Ishikawa (cell line): ENCODE results near the gene FOXN1.

ENCODE experiments used
- CEBPB ChIP-seq: IDR thresholded peaks from 2 replicates; pipeline ENCODE4 v1.6.1; 2012
- CREB1 ChIP-seq: IDR thresholded peaks from 2 replicates; pipeline ENCODE4 v1.6.1; 2012; ENCODE audit warnings: low read depth
- EGR1 ChIP-seq: IDR thresholded peaks from 2 replicates; pipeline ENCODE4 v1.6.1; 2012
- EP300 ChIP-seq: IDR thresholded peaks from 2 replicates; pipeline ENCODE4 v1.6.1; 2012; ENCODE audit warnings: borderline replicate concordance
- FOXM1 ChIP-seq: IDR thresholded peaks from 2 replicates; pipeline ENCODE4 v1.6.1; 2012; ENCODE audit warnings: low read depth, borderline replicate concordance
- NFIC ChIP-seq: IDR thresholded peaks from 2 replicates; pipeline ENCODE4 v1.6.1; 2012
- RAD21 ChIP-seq: IDR thresholded peaks from 2 replicates; pipeline ENCODE4 v1.6.1; 2012; ENCODE audit warnings: low read depth
- REST ChIP-seq: IDR thresholded peaks from 2 replicates; pipeline ENCODE4 v1.6.1; 2012; ENCODE audit warnings: low read depth, mild to moderate bottlenecking
- TAF1 ChIP-seq: IDR thresholded peaks from 2 replicates; pipeline ENCODE4 v1.6.1; 2012; ENCODE audit warnings: low read depth, mild to moderate bottlenecking
- TCF12 ChIP-seq: IDR thresholded peaks from 2 replicates; pipeline ENCODE4 v1.6.1; 2012; ENCODE audit warnings: low read depth
- TEAD4 ChIP-seq: IDR thresholded peaks from 2 replicates; pipeline ENCODE4 v1.6.1; 2012
- YY1 ChIP-seq: IDR thresholded peaks from 2 replicates; pipeline ENCODE4 v1.6.1; 2012; ENCODE audit warnings: low read depth
- ZBTB7A ChIP-seq: IDR thresholded peaks from 2 replicates; pipeline ENCODE4 v1.6.1; 2012; ENCODE audit warnings: low read depth
- TF ChIP-seq, protein P1 (sequence below): IDR thresholded peaks from 2 replicates; pipeline ENCODE4 v1.6.1; 2012
- TF ChIP-seq, protein P2 (sequence below): IDR thresholded peaks from 2 replicates; pipeline ENCODE4 v1.6.1; 2012

Gene FOXN1

GRCh38 chr17:28552176-28552999, 46.2 kb downstream of the FOXN1 start, which contains the start of gene UNC119:
UNC119 (minus strand) TSS chr17:28552624; CDS start chr17:28552557, 67 bp downstream.
- TF ChIP-seq TAF1: peak; percentile 55; the same call in 1 of the 2 replicates
- no peak for TF ChIP-seq YY1

GRCh38 chr17:28553000-28553505, 46.9 kb downstream of the FOXN1 start:
- TF ChIP-seq, protein P1, sequence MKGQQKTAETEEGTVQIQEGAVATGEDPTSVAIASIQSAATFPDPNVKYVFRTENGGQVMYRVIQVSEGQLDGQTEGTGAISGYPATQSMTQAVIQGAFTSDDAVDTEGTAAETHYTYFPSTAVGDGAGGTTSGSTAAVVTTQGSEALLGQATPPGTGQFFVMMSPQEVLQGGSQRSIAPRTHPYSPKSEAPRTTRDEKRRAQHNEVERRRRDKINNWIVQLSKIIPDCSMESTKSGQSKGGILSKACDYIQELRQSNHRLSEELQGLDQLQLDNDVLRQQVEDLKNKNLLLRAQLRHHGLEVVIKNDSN: no peak
- TF ChIP-seq NFIC (no peak), TAF1 (no peak), YY1 (no peak), TEAD4 (no peak), CEBPB (no peak), EGR1 (no peak), REST (no peak), RAD21 (no peak), TCF12 (no peak), ZBTB7A (no peak), FOXM1 (no peak)

DNA sequence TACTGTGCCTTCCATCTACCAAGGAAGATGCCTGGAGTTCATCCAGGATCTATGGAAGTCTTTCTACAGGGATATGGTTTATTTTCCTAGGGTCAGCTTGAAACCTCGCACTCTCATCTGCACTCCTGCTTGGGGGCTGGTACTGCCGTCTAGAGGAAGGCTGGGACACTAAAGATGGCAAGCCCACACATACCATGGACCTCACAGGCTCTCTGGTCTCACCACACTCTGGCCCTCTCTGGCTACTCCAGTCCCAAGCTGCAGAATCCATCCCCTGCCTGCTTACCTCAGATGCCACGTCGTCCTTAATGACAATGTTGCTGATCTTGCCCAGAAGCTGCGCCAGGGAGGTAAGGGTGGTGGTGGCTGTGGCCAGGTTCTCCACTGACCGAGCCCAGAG, 48.4 kb downstream of the FOXN1 start:
- TF ChIP-seq, protein P1: no peak
- TF ChIP-seq TCF12: no peak
- no peak for TF ChIP-seq CEBPB
- TF ChIP-seq TEAD4: no peak
- no peak for TF ChIP-seq TAF1
- no peak for TF ChIP-seq EGR1
- TF ChIP-seq ZBTB7A: no peak
- TF ChIP-seq, protein P2, sequence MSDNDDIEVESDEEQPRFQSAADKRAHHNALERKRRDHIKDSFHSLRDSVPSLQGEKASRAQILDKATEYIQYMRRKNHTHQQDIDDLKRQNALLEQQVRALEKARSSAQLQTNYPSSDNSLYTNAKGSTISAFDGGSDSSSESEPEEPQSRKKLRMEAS: no peak
- no peak for TF ChIP-seq EP300
- no peak for TF ChIP-seq FOXM1
- TF ChIP-seq YY1: no peak
- no peak for TF ChIP-seq REST
- no peak for TF ChIP-seq CREB1
- no peak for TF ChIP-seq NFIC
- TF ChIP-seq RAD21: no peak

GRCh38 chr17:28555022-28555421, 48.9 kb downstream of the FOXN1 start:
- TF ChIP-seq, protein P1: no peak
- no peak for TF ChIP-seq EGR1
- TF ChIP-seq NFIC: no peak
- no peak for TF ChIP-seq RAD21
- no peak for TF ChIP-seq ZBTB7A
- no peak for TF ChIP-seq CEBPB
- no peak for TF ChIP-seq CREB1
- TF ChIP-seq, protein P2: no peak
- no peak for TF ChIP-seq REST
- no peak for TF ChIP-seq EP300
- no peak for TF ChIP-seq YY1
- no peak for TF ChIP-seq FOXM1
- TF ChIP-seq TAF1: no peak
- TF ChIP-seq TEAD4: no peak
- TF ChIP-seq TCF12: no peak
